HepG2 (cell line): ENCODE data around the gene SPAAR. TPM values are rescaled to one million over a fixed set of nuclear protein-coding genes. Genes with fewer than 3 reads are reported as not detected.
A peak's percentile ranks its signal among the peaks of the same experiment; 100 is the strongest.

ENCODE experiments used
- ATAC-seq: fragments of 200-7000 bp; cut with Tn5 transposase; 3 replicates; pipeline ENCODE4 v1.9.1; 2020; ENCODE audit warnings: mild to moderate bottlenecking, moderate library complexity
- BruUV-seq: library from RNA; stranded (reverse); fragments of 400-500 nt; replicated peaks from 2 replicates; lab custom pipeline; 2021; lab: Mats Ljungman, UMichigan
- CTCF ChIA-PET: fragments of 300-600 bp; formaldehyde crosslinking; extraction: SDS; loops from one replicate; lab custom pipeline; 2021; ENCODE audit warnings: low total read pairs, inconsistent platforms, low intra/inter-chr PET ratio; lab: Yijun Ruan, JAX
- POLR2A ChIA-PET: fragments of 350-600 bp; sonication (Branson Sonifier 250); formaldehyde crosslinking; loops from one replicate; lab custom pipeline; 2020; ENCODE audit warnings: antibody characterized with exemption, inconsistent platforms; lab: Yijun Ruan, JAX
- DNase-seq: peaks from one replicate; pipeline ENCODE4 v3.0.0-alpha.2; 2015; ENCODE audit warnings: low spot score
- FAIRE-seq: peaks from 3 replicates; lab custom pipeline; 2011; peaks lifted over from hg19 to GRCh38; lab: Jason Lieb, UNC
- H2AFZ ChIP-seq: one replicate; pipeline ENCODE4 v1.6.1; 2011; ENCODE audit warnings: low read length, inconsistent platforms
- H3K27ac ChIP-seq: fragments of 300-600 bp; 3 replicates; pipeline ENCODE4 v1.8.0; 2011; ENCODE audit warnings: mixed run types, mild to moderate bottlenecking, mixed read lengths, low read length, inconsistent platforms; ENCODE audit not compliant: insufficient read depth; ENCODE audit errors: extremely low read length
- H3K27me3 ChIP-seq, 2 experiments: fragments of 200-600 bp in 1 of 2; 2 replicates in 1 of 2; 3 replicates in 1 of 2; pipeline versions ENCODE4 v1.6.0 to v1.8.0; 2011; ENCODE audit warnings: low read length in 2 of 2, mild to moderate bottlenecking in 2 of 2, moderate library complexity in 2 of 2, inconsistent platforms in 1 of 2; ENCODE audit not compliant: insufficient read depth in 2 of 2, control insufficient read depth in 1 of 2
- H3K36me3 ChIP-seq, 2 experiments: fragments of 200-600 bp in 1 of 2; replicated peaks in 1 of 2; 2 replicates in 1 of 2; 3 replicates in 1 of 2; pipeline versions ENCODE4 v1.5.1 to v1.8.0; 2011; ENCODE audit warnings: low read length in 2 of 2, inconsistent platforms in 1 of 2; ENCODE audit not compliant: insufficient read depth in 2 of 2, control insufficient read depth in 1 of 2
- H3K4me1 ChIP-seq: 2 replicates; pipeline ENCODE4 v1.5.1; 2012; ENCODE audit warnings: low read length, inconsistent platforms; ENCODE audit not compliant: insufficient read depth
- H3K4me2 ChIP-seq: 2 replicates; pipeline ENCODE4 v1.6.0; 2011; ENCODE audit warnings: low read depth, low read length, inconsistent platforms
- H3K4me3 ChIP-seq, 3 experiments: fragments of 200-600 bp in 1 of 3; sonication (generic), shearing (Covaris generic) in 1 of 3; replicated peaks in 1 of 3; 2 replicates each; pipeline ENCODE4 v1.5.1; 2011 to 2016; ENCODE audit warnings: low read length in 3 of 3, inconsistent platforms in 2 of 3, low read depth in 2 of 3, mild to moderate bottlenecking in 2 of 3, control low read depth in 1 of 3, mixed read lengths in 1 of 3; ENCODE audit not compliant: insufficient read depth in 1 of 3
- H3K79me2 ChIP-seq: one replicate; pipeline ENCODE4 v1.6.1; 2011; ENCODE audit warnings: low read length, inconsistent platforms; ENCODE audit not compliant: insufficient read depth
- H3K9ac ChIP-seq: 2 replicates; pipeline ENCODE4 v1.6.0; 2011; ENCODE audit warnings: mild to moderate bottlenecking, low read depth, low read length, inconsistent platforms; ENCODE audit not compliant: insufficient read depth
- H3K9me3 ChIP-seq: 2 replicates; pipeline ENCODE4 v1.5.1; 2012; ENCODE audit warnings: mild to moderate bottlenecking, low read length
- H4K20me1 ChIP-seq: 2 replicates; pipeline ENCODE4 v1.6.0; 2011; ENCODE audit warnings: inconsistent platforms, mild to moderate bottlenecking, low read length, moderate library complexity; ENCODE audit not compliant: insufficient read depth
- CHD2 ChIP-seq: IDR thresholded peaks from 2 replicates; pipeline ENCODE4 v1.6.1; 2011; ENCODE audit warnings: low read depth, low read length, improper control_type of control experiment
- DBP ChIP-seq: sonication (generic); formaldehyde crosslinking; IDR thresholded peaks from 2 replicates; pipeline ENCODE4 v1.4.0; 2020; ENCODE audit warnings: missing genetic modification reagents; ENCODE audit errors: not compliant biosample characterization
- ESRRA ChIP-seq: sonication (generic); formaldehyde crosslinking; IDR thresholded peaks from 2 replicates; pipeline ENCODE4 v1.5.1; 2020; ENCODE audit warnings: mild to moderate bottlenecking, low read depth, missing genetic modification reagents
- FOXO1 ChIP-seq: sonication (generic); formaldehyde crosslinking; IDR thresholded peaks from 2 replicates; pipeline ENCODE4 v1.4.0; 2020; ENCODE audit warnings: missing genetic modification reagents
- NBN ChIP-seq: fragments of 450-650 bp; conservative IDR thresholded peaks from 2 replicates; pipeline ENCODE4 v1.6.1; 2017
- NFE2L1 ChIP-seq: sonication (generic); formaldehyde crosslinking; IDR thresholded peaks from 2 replicates; pipeline ENCODE4 v1.4.0; 2020; ENCODE audit warnings: missing genetic modification reagents, mild to moderate bottlenecking, borderline replicate concordance
- PAWR ChIP-seq: sonication (generic); formaldehyde crosslinking; IDR thresholded peaks from 2 replicates; pipeline ENCODE4 v1.4.0; 2020; ENCODE audit warnings: missing genetic modification reagents, mild to moderate bottlenecking, borderline replicate concordance
- RXRA ChIP-seq: sonication (generic); formaldehyde crosslinking; IDR thresholded peaks from 2 replicates; pipeline ENCODE4 v1.5.1; 2020; ENCODE audit warnings: missing genetic modification reagents
- SALL1 ChIP-seq: sonication (generic); formaldehyde crosslinking; IDR thresholded peaks from 2 replicates; pipeline ENCODE4 v1.8.0; 2022; ENCODE audit warnings: mild to moderate bottlenecking, missing genetic modification reagents
- SAP130 ChIP-seq: IDR thresholded peaks from 2 replicates; pipeline ENCODE4 v1.6.1; 2016; ENCODE audit warnings: low read depth
- TFDP1 ChIP-seq: IDR thresholded peaks from 2 replicates; pipeline ENCODE4 v1.6.1; 2016; ENCODE audit warnings: missing compliant biosample characterization, missing genetic modification reagents, borderline replicate concordance
- XRCC5 ChIP-seq: fragments of 200-400 bp; formaldehyde crosslinking; optimal IDR thresholded peaks from 2 replicates; pipeline ENCODE3; 2017; ENCODE audit warnings: mild to moderate bottlenecking, low read length
- ZKSCAN1 ChIP-seq: fragments of 150-350 bp; IDR thresholded peaks from 2 replicates; pipeline ENCODE4 v1.6.1; 2014; ENCODE audit warnings: low read length
- ZNF101 ChIP-seq: sonication (generic); formaldehyde crosslinking; IDR thresholded peaks from 2 replicates; pipeline ENCODE4 v1.4.0; 2020; ENCODE audit warnings: mild to moderate bottlenecking, low read depth, missing genetic modification reagents, borderline replicate concordance
- ZNF180 ChIP-seq: sonication (generic); formaldehyde crosslinking; IDR thresholded peaks from 2 replicates; pipeline ENCODE4 v1.4.0; 2020; ENCODE audit warnings: low read depth, missing genetic modification reagents, borderline replicate concordance
- ZNF724P ChIP-seq: sonication (generic); formaldehyde crosslinking; IDR thresholded peaks from 2 replicates; pipeline ENCODE4 v1.8.0; 2022; ENCODE audit warnings: missing genetic modification reagents, borderline replicate concordance
- whole genome bisulfite sequencing: methylation state at CpG from one replicate; pipeline ENCODE4 v1.1.6; 2017; ENCODE audit warnings: low lambda C conversion rate; 5-methylcytosine and 5-hydroxymethylcytosine counted together
- in situ Hi-C: cut with HindIII; loops from 2 replicates; pipeline ENCODE4 v1.10.0; 2017; ENCODE audit warnings: low pct_unique_long_range_greater_than_20kb; ENCODE audit not compliant: extremely low pct_ligation_motif_present
- intact Hi-C: fragments of 100-400 bp; cut with micrococcal nuclease; formaldehyde crosslinking; loops from one replicate; pipeline ENCODE4 v1.10.0; 2022; ENCODE audit not compliant: unreplicated experiment
- polyA plus RNA-seq, 8 experiments: library from polyadenylated mRNA; depleted of rRNA in 3 of 8; stranded (reverse) in 7 of 8; unstranded in 1 of 8; fragments of >200 nt; fragmentation: Illumina TruSeq in 4 of 8; extraction: Trizol in 4 of 8; gene quantifications; 2 replicates each; pipeline versions ENCODE4 v1.2.1 to v1.2.3, GENCODE V29; 2011 to 2016; ENCODE audit warnings: low read depth in 4 of 8, missing spikeins in 1 of 8, mixed read lengths in 1 of 8; ENCODE audit not compliant: insufficient read depth in 1 of 8
- total RNA-seq, 5 experiments: library from RNA; depleted of rRNA; stranded (reverse); fragments of >200 nt; fragmentation: Illumina TruSeq; extraction: Trizol; gene quantifications; 2 replicates each; pipeline ENCODE4 v1.2.3, GENCODE V29; 2016; ENCODE audit warnings: low read depth in 1 of 5
- TF ChIP-seq, protein P1 (sequence below): sonication (generic); formaldehyde crosslinking; IDR thresholded peaks from 2 replicates; pipeline ENCODE4 v1.8.1; 2023; ENCODE audit warnings: missing genetic modification reagents, inconsistent platforms, borderline replicate concordance
- TF ChIP-seq, protein P2 (sequence below): sonication (generic); formaldehyde crosslinking; conservative IDR thresholded peaks from 2 replicates; pipeline ENCODE4 v1.4.0; 2020; ENCODE audit warnings: mild to moderate bottlenecking, missing genetic modification reagents, moderate library complexity

The SPAAR gene
- total and polyA plus RNA-seq, 2 of the 13 experiments (the other 11 are each of a cell fraction or from before 2014, with no cell fraction given): 0.07 TPM; not detected in 1

DNA sequence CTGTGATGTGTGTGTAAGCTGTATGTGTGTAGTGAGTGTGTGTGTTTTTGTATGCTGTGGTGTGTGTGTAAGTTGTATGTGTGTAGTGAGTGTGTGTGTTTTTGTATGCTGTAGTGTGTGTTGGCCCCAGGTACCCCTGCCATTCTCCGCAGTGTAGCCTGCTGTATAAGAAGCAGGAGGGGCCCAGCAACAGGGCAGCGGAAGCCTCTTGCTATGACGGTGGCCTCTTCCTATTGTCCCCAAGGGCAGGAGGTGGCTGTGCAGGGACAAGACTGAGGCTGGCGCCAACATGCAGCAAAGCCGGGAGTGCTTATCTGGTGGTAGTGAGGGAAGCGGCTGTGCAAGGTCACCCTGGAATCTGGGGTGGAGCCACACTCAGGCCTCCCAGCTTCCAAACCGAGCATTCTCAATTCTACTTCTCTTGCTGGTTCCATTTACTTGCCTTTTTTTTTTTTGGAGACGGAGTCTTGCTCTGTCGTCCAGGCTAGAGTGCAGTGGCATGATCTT is 5.1 kb downstream of the SPAAR start:
- H3K9me3 ChIP-seq: no peaks in the 10 kb centered on the region
- peak overlapping the region; percentile 54 for H3K4me2 ChIP-seq
- no peaks in the 10 kb centered on the region for H3K79me2 ChIP-seq
- H3K4me1 ChIP-seq: peaks cover 62% of the 10 kb centered on the region
- ChIA-PET CTCF (no interaction called here), POLR2A (no interaction called here)
- H3K27ac ChIP-seq: no peak overlapping the region
- no peak overlapping the region for H2AFZ ChIP-seq
- ATAC-seq (peak; percentile 85), DNase-seq (peak; percentile 85), FAIRE-seq (no peak)
- in situ Hi-C loops: no loop called here
- H3K4me3 ChIP-seq: no peak overlapping the region
- 4% methylated on average over 6 of the region's 9 CpGs for WGBS
- no peaks in the 10 kb centered on the region for H3K36me3 ChIP-seq
- peaks cover 0 to 4% of the 10 kb centered on the region in 2 experiments; a peak in 1 of 5 replicates for H3K27me3 ChIP-seq
- no peaks in the 10 kb centered on the region for H4K20me1 ChIP-seq
- BruUV-seq: no TSS peak
- no peak overlapping the region for H3K9ac ChIP-seq
- intact Hi-C loops: loop anchor here (2.0 kb wide), 1 partner anchor 14 kb away; no protein-coding TSS in a partner anchor
- TF ChIP-seq DBP (CRISPR knock-in tag) (no peak), ZKSCAN1 (no peak), ZNF724P (0 out of 2 replicates have a peak, but pooled peaks have one; percentile 46), ESRRA (peak; percentile 84), NFE2L1 (CRISPR knock-in tag) (no peak), XRCC5 (peak; percentile 28), ZNF101 (no peak), PAWR (CRISPR knock-in tag) (0 out of 2 replicates have a peak, but pooled peaks have one; percentile 34), FOXO1 (CRISPR knock-in tag) (no peak), CHD2 (no peak), RXRA (peak; percentile 60; the same call in 1 of the 2 replicates), TFDP1 (peak; percentile 24; the same call in 1 of the 2 replicates), NBN (no peak), ZNF180 (CRISPR knock-in tag) (no peak), SAP130 (CRISPR knock-in tag) (peak; percentile 46; the same call in 1 of the 2 replicates), SALL1 (CRISPR knock-in tag) (peak; percentile 67)
- TF ChIP-seq, protein P1, sequence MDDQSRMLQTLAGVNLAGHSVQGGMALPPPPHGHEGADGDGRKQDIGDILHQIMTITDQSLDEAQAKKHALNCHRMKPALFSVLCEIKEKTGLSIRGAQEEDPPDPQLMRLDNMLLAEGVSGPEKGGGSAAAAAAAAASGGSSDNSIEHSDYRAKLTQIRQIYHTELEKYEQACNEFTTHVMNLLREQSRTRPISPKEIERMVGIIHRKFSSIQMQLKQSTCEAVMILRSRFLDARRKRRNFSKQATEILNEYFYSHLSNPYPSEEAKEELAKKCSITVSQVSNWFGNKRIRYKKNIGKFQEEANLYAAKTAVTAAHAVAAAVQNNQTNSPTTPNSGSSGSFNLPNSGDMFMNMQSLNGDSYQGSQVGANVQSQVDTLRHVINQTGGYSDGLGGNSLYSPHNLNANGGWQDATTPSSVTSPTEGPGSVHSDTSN (CRISPR knock-in tag): no peak
- TF ChIP-seq, protein P2, sequence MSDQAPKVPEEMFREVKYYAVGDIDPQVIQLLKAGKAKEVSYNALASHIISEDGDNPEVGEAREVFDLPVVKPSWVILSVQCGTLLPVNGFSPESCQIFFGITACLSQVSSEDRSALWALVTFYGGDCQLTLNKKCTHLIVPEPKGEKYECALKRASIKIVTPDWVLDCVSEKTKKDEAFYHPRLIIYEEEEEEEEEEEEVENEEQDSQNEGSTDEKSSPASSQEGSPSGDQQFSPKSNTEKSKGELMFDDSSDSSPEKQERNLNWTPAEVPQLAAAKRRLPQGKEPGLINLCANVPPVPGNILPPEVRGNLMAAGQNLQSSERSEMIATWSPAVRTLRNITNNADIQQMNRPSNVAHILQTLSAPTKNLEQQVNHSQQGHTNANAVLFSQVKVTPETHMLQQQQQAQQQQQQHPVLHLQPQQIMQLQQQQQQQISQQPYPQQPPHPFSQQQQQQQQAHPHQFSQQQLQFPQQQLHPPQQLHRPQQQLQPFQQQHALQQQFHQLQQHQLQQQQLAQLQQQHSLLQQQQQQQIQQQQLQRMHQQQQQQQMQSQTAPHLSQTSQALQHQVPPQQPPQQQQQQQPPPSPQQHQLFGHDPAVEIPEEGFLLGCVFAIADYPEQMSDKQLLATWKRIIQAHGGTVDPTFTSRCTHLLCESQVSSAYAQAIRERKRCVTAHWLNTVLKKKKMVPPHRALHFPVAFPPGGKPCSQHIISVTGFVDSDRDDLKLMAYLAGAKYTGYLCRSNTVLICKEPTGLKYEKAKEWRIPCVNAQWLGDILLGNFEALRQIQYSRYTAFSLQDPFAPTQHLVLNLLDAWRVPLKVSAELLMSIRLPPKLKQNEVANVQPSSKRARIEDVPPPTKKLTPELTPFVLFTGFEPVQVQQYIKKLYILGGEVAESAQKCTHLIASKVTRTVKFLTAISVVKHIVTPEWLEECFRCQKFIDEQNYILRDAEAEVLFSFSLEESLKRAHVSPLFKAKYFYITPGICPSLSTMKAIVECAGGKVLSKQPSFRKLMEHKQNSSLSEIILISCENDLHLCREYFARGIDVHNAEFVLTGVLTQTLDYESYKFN: peak; percentile 30; the same call in 1 of the 2 replicates
